GM23338 (cell line): ENCODE data around the gene MYO5C.

Experiments
- CREB1 ChIP-seq: fragments of 250-450 bp; sonication (Bioruptor Pico); IDR thresholded peaks from 2 replicates; pipeline ENCODE4 v1.5.0; 2020; ENCODE audit warnings: low read depth, mild to moderate bottlenecking, moderate library complexity
- CTCF ChIP-seq, 2 experiments: fragments of 200-600 bp in 1 of 2; sonication (generic) in 1 of 2; conservative IDR thresholded peaks; 2 replicates each; pipeline versions ENCODE4 v1.5.1 to v1.6.1; 2016 to 2017; ENCODE audit warnings: antibody characterized with exemption in 2 of 2, low read depth in 2 of 2, mild to moderate bottlenecking in 2 of 2, moderate library complexity in 1 of 2
- ETS1 ChIP-seq: IDR thresholded peaks from 2 replicates; pipeline ENCODE4 v1.6.1; 2016; ENCODE audit warnings: antibody characterized with exemption
- EZH2 ChIP-seq: fragments of 200-600 bp; sonication (generic); IDR thresholded peaks from one replicate; pipeline ENCODE4 v1.8.0; 2017; ENCODE audit warnings: antibody characterized with exemption, mild to moderate bottlenecking, low read depth; ENCODE audit not compliant: unreplicated experiment
- EZH2phosphoT487 ChIP-seq: fragments of 200-600 bp; sonication (generic); IDR thresholded peaks from one replicate; pipeline ENCODE4 v1.8.1; 2018; ENCODE audit warnings: antibody characterized with exemption; ENCODE audit not compliant: unreplicated experiment
- JUNB ChIP-seq: IDR thresholded peaks from one replicate; pipeline ENCODE4 v1.6.1; 2016; ENCODE audit warnings: antibody characterized with exemption; ENCODE audit not compliant: unreplicated experiment
- POLR2AphosphoS5 ChIP-seq: IDR thresholded peaks from 2 replicates; pipeline ENCODE4 v1.6.1; 2016; ENCODE audit warnings: antibody characterized with exemption, low read depth
- REST ChIP-seq: IDR thresholded peaks from one replicate; pipeline ENCODE4 v1.6.1; 2018; ENCODE audit warnings: antibody characterized with exemption; ENCODE audit not compliant: unreplicated experiment
- STAT1 ChIP-seq: IDR thresholded peaks from one replicate; pipeline ENCODE4 v1.6.1; 2016; ENCODE audit warnings: antibody characterized with exemption; ENCODE audit not compliant: unreplicated experiment
- ZNF462 ChIP-seq: fragments of 250-450 bp; sonication (Bioruptor Pico); IDR thresholded peaks from 2 replicates; pipeline ENCODE4 v1.5.0; 2020; ENCODE audit warnings: mild to moderate bottlenecking, moderate library complexity

DNA sequence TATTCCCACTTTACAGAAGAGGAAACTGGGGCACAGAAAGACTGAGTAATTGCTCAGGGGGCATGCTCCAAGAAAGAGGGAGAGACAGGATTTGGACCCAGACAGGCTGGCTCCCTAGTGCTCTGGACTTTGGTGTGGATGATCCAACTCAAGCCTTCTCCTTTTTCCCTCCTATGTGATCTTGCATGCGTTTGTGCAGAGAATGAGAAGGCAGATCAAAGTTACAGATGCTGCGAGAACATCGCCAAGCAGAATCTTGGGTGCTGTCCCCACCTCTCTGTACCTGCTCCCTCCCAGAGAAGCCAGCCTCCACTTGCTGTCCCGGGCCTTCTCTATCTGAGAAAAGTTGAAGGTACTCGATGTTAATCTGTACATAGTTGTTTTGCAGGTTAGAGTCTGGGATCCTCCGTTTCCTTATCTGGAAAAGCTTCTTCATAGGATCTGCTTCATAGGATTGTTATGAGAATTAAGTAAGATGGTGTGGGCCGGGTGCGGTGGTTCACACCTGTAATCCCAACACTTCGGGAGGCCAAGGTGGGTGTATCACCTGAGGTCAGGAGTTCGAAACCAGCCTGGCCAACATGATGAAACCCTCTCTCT lies 114.7 kb downstream of the MYO5C start:
- TF ChIP-seq CTCF (conservative IDR thresholded peaks at IDR 0.05; ENCODE audit: low read depth in 2 of 2) (no peak), POLR2AphosphoS5 (no peak), EZH2 (no peak), ETS1 (no peak), JUNB (no peak), EZH2phosphoT487 (no peak), ZNF462 (CRISPR knock-in tag) (no peak), REST (no peak), STAT1 (no peak), CREB1 (no peak)
